Mesendoderm (in vitro differentiated cells): ENCODE results near the gene KIF11.

Experiments used
- DNase-seq: peaks from one replicate; pipeline ENCODE4 v3.0.0; 2013
- H2AK5ac ChIP-seq: 2 replicates; pipeline ENCODE4 v1.6.1; 2013; ENCODE audit warnings: low read length, inconsistent platforms
- H2BK120ac ChIP-seq: 2 replicates; pipeline ENCODE4 v1.6.1; 2013; ENCODE audit warnings: low read depth, mild to moderate bottlenecking, low read length, moderate library complexity, mixed read lengths
- H2BK15ac ChIP-seq: replicated peaks from 2 replicates; pipeline ENCODE4 v1.6.1; 2013; ENCODE audit warnings: low read depth, mild to moderate bottlenecking, moderate library complexity
- H2BK5ac ChIP-seq: 2 replicates; pipeline ENCODE4 v1.6.1; 2013; ENCODE audit warnings: low read length, inconsistent platforms
- H3K18ac ChIP-seq: 2 replicates; pipeline ENCODE4 v1.6.1; 2013; ENCODE audit warnings: mild to moderate bottlenecking, low read length, mixed read lengths
- H3K23ac ChIP-seq: one replicate; pipeline ENCODE4 v1.6.1; 2013; ENCODE audit warnings: low read length
- H3K27ac ChIP-seq: 2 replicates; pipeline ENCODE4 v1.5.1; 2013; ENCODE audit warnings: low read depth, mild to moderate bottlenecking, inconsistent platforms, low read length, moderate library complexity
- H3K27me3 ChIP-seq: 2 replicates; pipeline ENCODE4 v1.6.1; 2013; ENCODE audit warnings: low read length, control low read depth, mild to moderate bottlenecking, inconsistent platforms; ENCODE audit not compliant: insufficient read depth, poor library complexity
- H3K36me3 ChIP-seq: 2 replicates; pipeline ENCODE4 v1.6.1; 2013; ENCODE audit warnings: low read length, inconsistent platforms; ENCODE audit not compliant: control insufficient read depth, insufficient read depth
- H3K4ac ChIP-seq: one replicate; pipeline ENCODE4 v1.6.1; 2013; ENCODE audit warnings: low read depth, mild to moderate bottlenecking, low read length, moderate library complexity
- H3K4me1 ChIP-seq: 2 replicates; pipeline ENCODE4 v1.6.1; 2013; ENCODE audit warnings: low read depth, low read length, inconsistent platforms; ENCODE audit not compliant: control insufficient read depth
- H3K4me2 ChIP-seq: 2 replicates; pipeline ENCODE4 v1.6.1; 2013; ENCODE audit warnings: low read length
- H3K4me3 ChIP-seq: 2 replicates; pipeline ENCODE4 v1.5.1; 2013; ENCODE audit warnings: mild to moderate bottlenecking, low read length
- H3K56ac ChIP-seq: one replicate; pipeline ENCODE4 v1.6.1; 2013; ENCODE audit warnings: low read length
- H3K79me1 ChIP-seq: 2 replicates; pipeline ENCODE4 v1.6.1; 2013; ENCODE audit warnings: low read length, inconsistent platforms
- H3K79me2 ChIP-seq: 2 replicates; pipeline ENCODE4 v1.6.1; 2013; ENCODE audit warnings: mild to moderate bottlenecking, low read length; ENCODE audit not compliant: control insufficient read depth, insufficient read depth
- H3K9ac ChIP-seq: 2 replicates; pipeline ENCODE4 v1.6.1; 2013; ENCODE audit warnings: low read length, inconsistent platforms
- H4K5ac ChIP-seq: one replicate; pipeline ENCODE4 v1.6.1; 2013; ENCODE audit warnings: low read length
- H4K8ac ChIP-seq: one replicate; pipeline ENCODE4 v1.6.1; 2013; ENCODE audit warnings: low read depth, mild to moderate bottlenecking, control low read depth, low read length, moderate library complexity
- WGBS: extraction: QIAGEN DNeasy Blood & Tissue Kit; methylation state at CpG from one replicate; pipeline ENCODE4 v1.1.7; 2013; ENCODE audit warnings: low lambda C conversion rate, missing lambda C conversion rate; ENCODE audit not compliant: insufficient coverage; ENCODE audit errors: extremely low coverage; 5-methylcytosine and 5-hydroxymethylcytosine counted together

KIF11 gene

DNA sequence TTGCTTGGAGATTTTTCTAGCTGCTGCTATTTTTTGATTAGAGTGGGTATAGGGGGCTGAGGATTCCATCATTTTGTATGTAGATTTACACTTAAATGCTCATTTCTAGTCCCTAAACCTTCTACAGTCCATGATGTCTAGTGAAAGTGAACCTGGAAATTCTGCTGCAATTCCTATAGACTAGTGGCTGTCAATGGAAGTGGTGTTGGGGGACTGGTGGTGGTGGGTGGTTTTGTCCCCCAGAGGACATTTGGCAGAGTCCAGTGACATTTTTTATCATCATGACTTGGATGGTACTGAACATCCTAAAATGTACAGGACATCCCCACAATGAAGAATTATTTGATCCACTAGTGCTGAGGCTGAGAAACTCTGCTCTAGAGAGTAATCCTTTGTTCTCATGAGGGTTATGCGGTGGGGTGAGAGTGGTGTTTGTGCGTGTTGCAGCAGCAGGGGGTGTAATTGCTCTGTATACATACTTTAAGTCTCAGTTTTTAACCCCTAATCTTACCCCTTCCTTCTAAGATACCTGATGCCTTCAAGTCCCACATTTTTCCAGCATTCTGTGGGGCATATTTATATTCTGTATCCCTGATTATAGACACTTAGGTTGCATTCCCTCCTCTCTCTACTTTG lies 35.0 kb downstream of the KIF11 start:
- no peak overlapping the region for H3K56ac ChIP-seq
- H2BK120ac ChIP-seq, result no peak overlapping the region
- H4K8ac ChIP-seq, result no peak overlapping the region
- H3K79me1 ChIP-seq, result no peaks in the 10 kb centered on the region
- no peak overlapping the region for H3K4me2 ChIP-seq
- no peaks in the 10 kb centered on the region for H3K36me3 ChIP-seq
- H2AK5ac ChIP-seq, result no peak overlapping the region
- H3K4me1 ChIP-seq, result no peaks in the 10 kb centered on the region
- H2BK5ac ChIP-seq, result no peak overlapping the region
- no peak overlapping the region for H4K5ac ChIP-seq
- no CpG with 5 or more reads among the region's 2 CpGs for WGBS
- H3K27me3 ChIP-seq, result no peaks in the 10 kb centered on the region
- no peak overlapping the region for H3K4ac ChIP-seq
- no peak overlapping the region for H3K23ac ChIP-seq
- no peak overlapping the region for H2BK15ac ChIP-seq
- no peaks in the 10 kb centered on the region for H3K79me2 ChIP-seq
- H3K27ac ChIP-seq, result no peak overlapping the region
- no peak overlapping the region for H3K4me3 ChIP-seq
- no peak overlapping the region for H3K9ac ChIP-seq
- peak; percentile 13 for DNase-seq
- H3K18ac ChIP-seq, result no peak overlapping the region

GRCh38 chr10:92629945-92630344 lies 37.0 kb downstream of the KIF11 start:
- H3K4me2 ChIP-seq, result no peak overlapping the region
- H4K8ac ChIP-seq, result no peak overlapping the region
- no peak overlapping the region for H4K5ac ChIP-seq
- no peaks in the 10 kb centered on the region for H3K4me1 ChIP-seq
- no peak overlapping the region for H2BK5ac ChIP-seq
- H3K27me3 ChIP-seq, result no peaks in the 10 kb centered on the region
- H3K9ac ChIP-seq, result no peak overlapping the region
- H3K79me2 ChIP-seq, result no peaks in the 10 kb centered on the region
- H3K18ac ChIP-seq, result no peak overlapping the region
- H3K4ac ChIP-seq, result no peak overlapping the region
- no peak overlapping the region for H3K27ac ChIP-seq
- H3K79me1 ChIP-seq, result no peaks in the 10 kb centered on the region
- no peak overlapping the region for H2AK5ac ChIP-seq
- H3K4me3 ChIP-seq, result no peak overlapping the region
- no peak overlapping the region for H2BK15ac ChIP-seq
- no peak for DNase-seq
- no peak overlapping the region for H2BK120ac ChIP-seq
- H3K56ac ChIP-seq, result no peak overlapping the region
- H3K23ac ChIP-seq, result no peak overlapping the region
- H3K36me3 ChIP-seq, result no peaks in the 10 kb centered on the region
- no CpG with 5 or more reads among the region's 2 CpGs for WGBS

GRCh38 chr10:92638037-92638436 lies 45.1 kb downstream of the KIF11 start:
- H3K36me3 ChIP-seq, result no peaks in the 10 kb centered on the region
- no peak overlapping the region for H3K4ac ChIP-seq
- H3K27me3 ChIP-seq, result no peaks in the 10 kb centered on the region

DNA sequence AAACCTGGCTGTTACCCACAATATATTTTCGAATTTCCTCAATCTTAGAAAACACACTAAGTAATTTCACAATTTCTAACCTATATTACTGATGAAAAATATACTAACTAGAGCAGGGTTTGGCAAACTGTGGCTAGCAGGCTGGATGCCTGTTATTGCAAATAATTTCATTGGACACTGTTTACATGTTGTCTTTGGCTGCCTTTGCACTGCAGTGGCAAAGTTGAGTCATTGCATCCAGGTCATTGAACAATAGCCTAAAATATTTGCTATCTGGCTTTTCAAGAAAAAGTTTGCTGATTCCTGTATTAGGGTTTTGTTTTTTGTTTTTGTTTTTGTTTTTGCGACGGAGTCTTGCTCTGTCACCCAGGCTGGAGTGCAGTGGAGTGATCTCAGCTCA lies 47.2 kb downstream of the KIF11 start:
- Histone ChIP-seq H3K56ac (no peak overlapping the region), H3K79me1 (no peaks in the 10 kb centered on the region), H3K4ac (no peak overlapping the region), H3K18ac (no peak overlapping the region), H3K36me3 (no peaks in the 10 kb centered on the region), H3K4me3 (no peak overlapping the region), H4K5ac (no peak overlapping the region), H3K4me1 (no peaks in the 10 kb centered on the region), H2BK5ac (no peak overlapping the region), H3K9ac (no peak overlapping the region), H2AK5ac (no peak overlapping the region), H3K4me2 (no peak overlapping the region), H3K27ac (no peak overlapping the region), H3K27me3 (no peaks in the 10 kb centered on the region), H2BK15ac (no peak overlapping the region), H4K8ac (no peak overlapping the region), H2BK120ac (no peak overlapping the region), H3K23ac (no peak overlapping the region), H3K79me2 (no peaks in the 10 kb centered on the region)
- WGBS, result 100% methylated on average over 1 of the region's 3 CpGs
- no peak for DNase-seq

More at GRCh38 chr10:92638037-92638436, 45.1 kb downstream of the KIF11 start:
- Histone ChIP-seq H3K18ac (no peak overlapping the region), H4K8ac (no peak overlapping the region), H3K56ac (no peak overlapping the region), H3K4me3 (no peak overlapping the region), H3K79me1 (no peaks in the 10 kb centered on the region), H3K9ac (no peak overlapping the region), H2BK120ac (no peak overlapping the region), H2BK15ac (no peak overlapping the region), H4K5ac (no peak overlapping the region), H2BK5ac (no peak overlapping the region), H3K4me2 (no peak overlapping the region), H3K79me2 (no peaks in the 10 kb centered on the region), H2AK5ac (no peak overlapping the region), H3K27ac (no peak overlapping the region), H3K23ac (no peak overlapping the region), H3K4me1 (no peaks in the 10 kb centered on the region)
- DNase-seq, result no peak

DNA sequence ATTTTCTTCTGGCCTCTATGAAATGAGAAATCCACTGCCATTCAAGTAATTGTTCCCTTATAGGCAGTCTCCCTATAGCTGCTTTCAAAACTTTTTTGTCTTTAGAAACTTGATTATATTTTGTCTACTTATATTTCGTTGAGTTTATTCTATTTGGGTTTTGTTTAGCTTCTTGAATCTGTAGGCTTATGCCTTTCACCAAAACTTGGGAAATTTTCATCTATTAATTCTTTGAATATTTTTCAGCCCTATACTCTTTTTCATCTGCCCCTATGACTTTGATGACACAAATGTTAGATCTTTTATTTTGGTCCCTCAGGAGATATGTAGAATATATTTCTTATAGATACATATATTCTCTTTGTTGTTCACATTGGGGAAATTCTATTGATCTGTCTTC lies 48.6 kb downstream of the KIF11 start:
- Histone ChIP-seq H3K18ac (no peak overlapping the region), H3K27ac (no peak overlapping the region), H4K5ac (no peak overlapping the region), H2BK15ac (no peak overlapping the region), H3K4me3 (no peak overlapping the region), H3K36me3 (no peaks in the 10 kb centered on the region), H3K4me1 (no peaks in the 10 kb centered on the region), H3K79me2 (no peaks in the 10 kb centered on the region), H2BK120ac (no peak overlapping the region), H3K79me1 (no peaks in the 10 kb centered on the region), H3K4ac (no peak overlapping the region), H3K4me2 (no peak overlapping the region), H2BK5ac (no peak overlapping the region), H4K8ac (no peak overlapping the region), H3K9ac (no peak overlapping the region), H3K23ac (no peak overlapping the region), H3K56ac (no peak overlapping the region), H2AK5ac (no peak overlapping the region), H3K27me3 (no peaks in the 10 kb centered on the region)
- no peak for DNase-seq
- WGBS, result no CpG with 5 or more reads among the region's 1 CpG

- no peak overlapping the region for H2AK5ac ChIP-seq
- H2BK120ac ChIP-seq, result no peak overlapping the region
- H3K4ac ChIP-seq, result no peak overlapping the region
- H3K23ac ChIP-seq, result no peak overlapping the region
- no CpG with 5 or more reads among the region's 2 CpGs for WGBS
- no peak overlapping the region for H3K27ac ChIP-seq
- H3K4me1 ChIP-seq, result no peaks in the 10 kb centered on the region
- DNase-seq, result no peak
- no peak overlapping the region for H2BK5ac ChIP-seq
- H3K18ac ChIP-seq, result no peak overlapping the region
- H3K27me3 ChIP-seq, result peaks cover 2% of the 10 kb centered on the region
- no peaks in the 10 kb centered on the region for H3K79me2 ChIP-seq
- H3K36me3 ChIP-seq, result no peaks in the 10 kb centered on the region
- no peak overlapping the region for H2BK15ac ChIP-seq
- H4K8ac ChIP-seq, result no peak overlapping the region
- no peaks in the 10 kb centered on the region for H3K79me1 ChIP-seq
- no peak overlapping the region for H4K5ac ChIP-seq
- no peak overlapping the region for H3K4me2 ChIP-seq
- no peak overlapping the region for H3K4me3 ChIP-seq
- H3K9ac ChIP-seq, result no peak overlapping the region
- no peak overlapping the region for H3K56ac ChIP-seq
Measured at GRCh38 chr10:92644921-92645320, 52.0 kb downstream of the KIF11 start.
